WTC11 (cell line): Measurements from ENCODE around the gene LCLAT1. TPM values are rescaled to one million over a fixed set of nuclear protein-coding genes. Genes with fewer than 3 reads are reported as not detected.
"Not testable (repeated sequence)": the region's sequence is repeated elsewhere in the genome, so short reads cannot be mapped to it uniquely, and the experiment has no call there.

Source experiments
- ATAC-seq: fragments of 200-7000 bp; cut with Tn5 transposase; 2 replicates; pipeline ENCODE4 v1.10.0; 2021; ENCODE audit warnings: mild to moderate bottlenecking, moderate library complexity
- CTCF ChIA-PET: fragments of 300-600 bp; sonication (Branson Sonifier 250); formaldehyde crosslinking; loops from one replicate; lab custom pipeline; 2021; ENCODE audit warnings: antibody characterized with exemption; lab: Charles Lee
- POLR2A ChIA-PET: fragments of 350-600 bp; sonication (Branson Sonifier 250); formaldehyde crosslinking; loops from one replicate; lab custom pipeline; 2021; ENCODE audit warnings: antibody characterized with exemption; lab: Charles Lee
- DNase-seq: peaks from one replicate; pipeline ENCODE4 v3.0.0; 2021; ENCODE audit warnings: low spot score
- H3K27ac Mint-ChIP-seq: 2 replicates; pipeline ENCODE4 v1.8.0; 2021; ENCODE audit warnings: mixed read lengths
- H3K27me3 Mint-ChIP-seq: 2 replicates; pipeline ENCODE4 v1.8.0; 2021; ENCODE audit warnings: low read depth, mild to moderate bottlenecking, moderate library complexity, mixed read lengths
- H3K36me3 Mint-ChIP-seq: 2 replicates; pipeline ENCODE4 v1.8.0; 2021; ENCODE audit warnings: mixed read lengths
- H3K4me1 Mint-ChIP-seq: 2 replicates; pipeline ENCODE4 v1.8.0; 2022; ENCODE audit warnings: mixed read lengths
- H3K4me3 Mint-ChIP-seq: 2 replicates; pipeline ENCODE4 v1.8.0; 2021; ENCODE audit warnings: mild to moderate bottlenecking, moderate library complexity, mixed read lengths
- H3K9me3 Mint-ChIP-seq: 2 replicates; pipeline ENCODE4 v1.8.0; 2021; ENCODE audit warnings: mixed read lengths
- AFF4 ChIP-seq: sonication (generic); formaldehyde crosslinking; IDR thresholded peaks from 2 replicates; pipeline ENCODE4 v1.8.1; 2023; ENCODE audit warnings: mild to moderate bottlenecking, missing genetic modification reagents, borderline replicate concordance
- CDX4 ChIP-seq: fragments of 250-450 bp; sonication (Bioruptor Pico); IDR thresholded peaks from 2 replicates; pipeline ENCODE4 v1.9.0; 2021; ENCODE audit warnings: moderate library complexity, mild to moderate bottlenecking, inconsistent platforms, borderline replicate concordance
- E2F5 ChIP-seq: sonication (generic); formaldehyde crosslinking; IDR thresholded peaks from 2 replicates; pipeline ENCODE4 v1.8.1; 2022; ENCODE audit warnings: mild to moderate bottlenecking, moderate library complexity, missing genetic modification reagents
- EMX1 ChIP-seq: fragments of 250-450 bp; sonication (Bioruptor Pico); IDR thresholded peaks from 2 replicates; pipeline ENCODE4 v1.8.0; 2021; ENCODE audit warnings: mild to moderate bottlenecking
- FOXJ3 ChIP-seq: sonication (generic); formaldehyde crosslinking; IDR thresholded peaks from 2 replicates; pipeline ENCODE4 v1.9.0; 2021; ENCODE audit warnings: missing genetic modification reagents, mild to moderate bottlenecking, borderline replicate concordance
- FOXP4 ChIP-seq: sonication (generic); formaldehyde crosslinking; IDR thresholded peaks from 2 replicates; pipeline ENCODE4 v1.8.0; 2022; ENCODE audit warnings: mild to moderate bottlenecking, missing genetic modification reagents
- IRF2 ChIP-seq: sonication (generic); formaldehyde crosslinking; IDR thresholded peaks from 2 replicates; pipeline ENCODE4 v1.8.0; 2022; ENCODE audit warnings: low read depth, missing genetic modification reagents, borderline replicate concordance
- KAT7 ChIP-seq: sonication (generic); formaldehyde crosslinking; IDR thresholded peaks from 2 replicates; pipeline ENCODE4 v1.8.1; 2023; ENCODE audit warnings: missing genetic modification reagents, mild to moderate bottlenecking, borderline replicate concordance
- MAX ChIP-seq: sonication (generic); formaldehyde crosslinking; IDR thresholded peaks from 2 replicates; pipeline ENCODE4 v1.8.0; 2022; ENCODE audit warnings: mild to moderate bottlenecking, missing genetic modification reagents
- NFE2L1 ChIP-seq: sonication (generic); formaldehyde crosslinking; IDR thresholded peaks from 2 replicates; pipeline ENCODE4 v1.8.1; 2023; ENCODE audit warnings: missing genetic modification reagents
- NFYB ChIP-seq: sonication (generic); formaldehyde crosslinking; conservative IDR thresholded peaks from 2 replicates; pipeline ENCODE4 v1.8.0; 2022; ENCODE audit warnings: low read depth, missing genetic modification reagents
- NR1H2 ChIP-seq: sonication (generic); formaldehyde crosslinking; IDR thresholded peaks from 2 replicates; pipeline ENCODE4 v1.9.0; 2021; ENCODE audit warnings: mild to moderate bottlenecking, moderate library complexity, missing genetic modification reagents
- OVOL2 ChIP-seq: fragments of 250-450 bp; sonication (Bioruptor Pico); IDR thresholded peaks from 2 replicates; pipeline ENCODE4 v1.9.0; 2021; ENCODE audit warnings: mild to moderate bottlenecking, borderline replicate concordance
- PRRX2 ChIP-seq: fragments of 250-450 bp; sonication (Bioruptor Pico); IDR thresholded peaks from 2 replicates; pipeline ENCODE4 v1.8.0; 2021; ENCODE audit warnings: mild to moderate bottlenecking
- SMAD3 ChIP-seq: sonication (generic); formaldehyde crosslinking; IDR thresholded peaks from 2 replicates; pipeline ENCODE4 v1.8.0; 2022; ENCODE audit warnings: missing genetic modification reagents, mild to moderate bottlenecking, borderline replicate concordance
- SOX15 ChIP-seq: fragments of 250-450 bp; sonication (Bioruptor Pico); IDR thresholded peaks from 2 replicates; pipeline ENCODE4 v1.9.0; 2021; ENCODE audit warnings: mild to moderate bottlenecking
- SP1 ChIP-seq: sonication (generic); formaldehyde crosslinking; conservative IDR thresholded peaks from 2 replicates; pipeline ENCODE4 v1.8.1; 2022; ENCODE audit warnings: missing genetic modification reagents
- ZBTB21 ChIP-seq: sonication (generic); formaldehyde crosslinking; IDR thresholded peaks from 2 replicates; pipeline ENCODE4 v1.8.1; 2023; ENCODE audit warnings: mild to moderate bottlenecking, missing genetic modification reagents, borderline replicate concordance
- ZNF121 ChIP-seq: sonication (generic); formaldehyde crosslinking; IDR thresholded peaks from 2 replicates; pipeline ENCODE4 v1.8.0; 2023; ENCODE audit warnings: missing genetic modification reagents
- ZNF219 ChIP-seq: sonication (generic); formaldehyde crosslinking; IDR thresholded peaks from 2 replicates; pipeline ENCODE4 v1.8.0; 2023; ENCODE audit warnings: missing genetic modification reagents, mild to moderate bottlenecking, borderline replicate concordance
- total RNA-seq: library from RNA; stranded (reverse); gene quantifications from 3 replicates; pipeline ENCODE4 v1.2.3, GENCODE V29; 2021
- TF ChIP-seq, protein P1 (sequence below): sonication (generic); formaldehyde crosslinking; IDR thresholded peaks from 2 replicates; pipeline ENCODE4 v1.8.1; 2023; ENCODE audit warnings: mild to moderate bottlenecking, moderate library complexity, missing genetic modification reagents
- TF ChIP-seq, protein P2 (sequence below): sonication (generic); formaldehyde crosslinking; IDR thresholded peaks from 2 replicates; pipeline ENCODE4 v1.8.1; 2023; ENCODE audit warnings: mild to moderate bottlenecking, missing genetic modification reagents

LCLAT1 gene
- total RNA-seq, 1 experiment from 2014 or later = 22.3 TPM

GRCh38 chr2:30493440-30493839 is 46.4 kb downstream of the LCLAT1 start:
- no peaks in the 10 kb centered on the region for H3K27me3 Mint-ChIP-seq
- POLR2A ChIA-PET = no interaction called here

GRCh38 chr2:30495896-30496295 is 48.9 kb downstream of the LCLAT1 start:
- H3K4me3 Mint-ChIP-seq, POLR2A ChIA-PET, DNase-seq, H3K27ac Mint-ChIP-seq, H3K27me3 Mint-ChIP-seq, ATAC-seq, H3K4me1 Mint-ChIP-seq, CTCF ChIA-PET: not testable (repeated sequence)
- peaks cover 39% of the 10 kb centered on the region for H3K36me3 Mint-ChIP-seq
- peaks cover 46% of the 10 kb centered on the region for H3K9me3 Mint-ChIP-seq

More at GRCh38 chr2:30493440-30493839, 46.4 kb downstream of the LCLAT1 start:
- CTCF ChIA-PET = no interaction called here
- Mint-ChIP-seq H3K9me3 (peaks cover 26% of the 10 kb centered on the region), H3K27ac (no peak overlapping the region), H3K4me1 (0 out of 2 replicates have a peak, but pooled peaks cover 4% of the 10 kb centered on the region), H3K4me3 (no peak overlapping the region), H3K36me3 (peaks cover 19% of the 10 kb centered on the region)
- ATAC-seq (no peak), DNase-seq (no peak)
- TF ChIP-seq OVOL2 (CRISPR knock-in tag) (no peak), NR1H2 (no peak), ZBTB21 (no peak), FOXJ3 (CRISPR knock-in tag) (no peak), PRRX2 (no peak), EMX1 (no peak), E2F5 (CRISPR knock-in tag) (no peak), IRF2 (CRISPR knock-in tag) (no peak), SMAD3 (CRISPR knock-in tag) (no peak), ZNF219 (CRISPR knock-in tag) (no peak), NFYB (CRISPR knock-in tag) (no peak), KAT7 (no peak), FOXP4 (CRISPR knock-in tag) (no peak), CDX4 (CRISPR knock-in tag) (no peak), NFE2L1 (CRISPR knock-in tag) (no peak), SP1 (no peak), SOX15 (no peak), ZNF121 (CRISPR knock-in tag) (no peak)
- TF ChIP-seq, protein P1, sequence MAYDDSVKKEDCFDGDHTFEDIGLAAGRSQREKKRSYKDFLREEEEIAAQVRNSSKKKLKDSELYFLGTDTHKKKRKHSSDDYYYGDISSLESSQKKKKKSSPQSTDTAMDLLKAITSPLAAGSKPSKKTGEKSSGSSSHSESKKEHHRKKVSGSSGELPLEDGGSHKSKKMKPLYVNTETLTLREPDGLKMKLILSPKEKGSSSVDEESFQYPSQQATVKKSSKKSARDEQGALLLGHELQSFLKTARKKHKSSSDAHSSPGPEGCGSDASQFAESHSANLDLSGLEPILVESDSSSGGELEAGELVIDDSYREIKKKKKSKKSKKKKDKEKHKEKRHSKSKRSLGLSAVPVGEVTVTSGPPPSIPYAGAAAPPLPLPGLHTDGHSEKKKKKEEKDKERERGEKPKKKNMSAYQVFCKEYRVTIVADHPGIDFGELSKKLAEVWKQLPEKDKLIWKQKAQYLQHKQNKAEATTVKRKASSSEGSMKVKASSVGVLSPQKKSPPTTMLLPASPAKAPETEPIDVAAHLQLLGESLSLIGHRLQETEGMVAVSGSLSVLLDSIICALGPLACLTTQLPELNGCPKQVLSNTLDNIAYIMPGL (CRISPR knock-in tag) = no peak

GRCh38 chr2:30499681-30500080 is 52.6 kb downstream of the LCLAT1 start:
- Mint-ChIP-seq H3K4me1 (peaks cover 18% of the 10 kb centered on the region), H3K9me3 (peaks cover 51% of the 10 kb centered on the region), H3K27ac (no peak overlapping the region), H3K27me3 (no peaks in the 10 kb centered on the region; the same call in 1 of the 2 replicates), H3K4me3 (no peak overlapping the region), H3K36me3 (peaks cover 45% of the 10 kb centered on the region)
- DNase-seq (no peak), ATAC-seq (no peak)
- POLR2A ChIA-PET = no interaction called here
- CTCF ChIA-PET = no interaction called here
- TF ChIP-seq MAX (CRISPR knock-in tag) (no peak), AFF4 (CRISPR knock-in tag) (no peak)
- TF ChIP-seq, protein P2, sequence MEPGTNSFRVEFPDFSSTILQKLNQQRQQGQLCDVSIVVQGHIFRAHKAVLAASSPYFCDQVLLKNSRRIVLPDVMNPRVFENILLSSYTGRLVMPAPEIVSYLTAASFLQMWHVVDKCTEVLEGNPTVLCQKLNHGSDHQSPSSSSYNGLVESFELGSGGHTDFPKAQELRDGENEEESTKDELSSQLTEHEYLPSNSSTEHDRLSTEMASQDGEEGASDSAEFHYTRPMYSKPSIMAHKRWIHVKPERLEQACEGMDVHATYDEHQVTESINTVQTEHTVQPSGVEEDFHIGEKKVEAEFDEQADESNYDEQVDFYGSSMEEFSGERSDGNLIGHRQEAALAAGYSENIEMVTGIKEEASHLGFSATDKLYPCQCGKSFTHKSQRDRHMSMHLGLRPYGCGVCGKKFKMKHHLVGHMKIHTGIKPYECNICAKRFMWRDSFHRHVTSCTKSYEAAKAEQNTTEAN (CRISPR knock-in tag) = no peak
